Hematopoietic multipotent progenitor cell treated with erythropoietin and hydrocortisone succinate and interleukin-3 and kit ligand, for 15 days (in vitro differentiated cells): ENCODE measurements around the gene NME9.

ENCODE experiments used
- DNase-seq: peaks from one replicate; pipeline ENCODE4 v3.0.0-alpha.2; 2015; ENCODE audit warnings: low spot score

NME9 gene

DNA sequence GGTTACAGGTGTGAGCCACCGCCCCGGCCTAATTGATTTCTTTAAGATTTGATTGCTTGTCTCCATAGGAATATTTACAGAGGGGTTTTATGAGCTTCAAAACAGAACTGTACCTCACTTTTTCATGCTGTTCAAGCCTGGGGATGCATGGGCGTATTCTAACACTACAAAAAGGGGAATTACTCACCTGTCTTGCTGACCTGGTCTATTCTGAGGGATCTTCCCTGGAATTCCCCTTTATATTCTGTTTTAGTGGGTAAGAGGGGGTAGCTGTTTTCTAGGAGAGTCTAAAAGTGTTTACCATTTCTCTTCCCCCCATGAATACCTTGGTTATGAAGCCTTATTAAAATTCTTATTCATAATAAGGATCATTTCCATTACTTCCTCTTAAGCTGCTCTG, 48.1 kb downstream of the NME9 start:
- no peak for DNase-seq

DNA sequence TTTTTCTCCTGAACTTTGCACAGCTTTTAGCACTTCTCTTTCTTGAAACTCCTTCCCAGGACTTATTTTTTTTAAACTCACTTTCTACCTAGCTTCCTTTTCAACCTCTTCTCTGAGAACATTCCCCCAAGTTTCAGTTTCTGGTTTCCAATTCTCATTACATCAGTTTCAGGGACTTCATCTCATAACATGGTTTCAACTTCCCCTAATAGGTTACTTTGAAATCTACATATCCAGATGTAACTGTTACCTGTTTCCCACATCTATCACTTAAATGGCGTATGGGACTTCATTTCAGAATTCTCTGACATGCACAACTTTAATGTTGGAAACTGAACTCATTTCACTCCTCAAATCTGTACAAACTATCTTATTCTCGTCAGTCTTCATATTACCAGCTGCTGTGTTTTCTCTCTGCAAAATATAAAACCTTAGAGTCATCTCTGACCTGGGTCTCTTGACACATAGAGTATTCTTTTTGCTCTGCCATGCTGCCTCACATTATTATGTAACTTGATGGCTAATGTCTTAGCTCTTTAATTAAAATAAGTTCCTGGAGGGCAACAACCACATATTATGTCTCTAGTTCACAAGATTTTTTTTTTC, 58.4 kb downstream of the NME9 start:
- DNase-seq = no peak

DNA sequence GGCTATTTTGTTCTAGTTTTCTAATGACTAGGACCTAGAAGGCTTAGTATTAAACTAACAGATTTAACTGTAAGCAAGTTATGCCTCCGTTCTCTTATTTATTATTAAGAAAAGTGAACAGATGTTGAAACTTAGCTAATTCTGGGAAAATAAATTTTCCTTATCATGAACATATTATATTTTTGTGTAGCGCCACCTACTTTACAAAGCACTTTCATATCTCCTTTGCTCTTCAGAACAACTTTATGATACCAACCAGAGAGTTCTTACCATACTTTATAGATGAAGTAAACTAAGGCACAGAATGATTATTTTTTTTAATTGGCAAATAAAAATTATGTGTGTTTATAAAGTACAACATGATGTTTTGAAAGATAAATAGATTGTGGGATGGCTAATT, 59.4 kb downstream of the NME9 start:
- DNase-seq = no peak

DNA sequence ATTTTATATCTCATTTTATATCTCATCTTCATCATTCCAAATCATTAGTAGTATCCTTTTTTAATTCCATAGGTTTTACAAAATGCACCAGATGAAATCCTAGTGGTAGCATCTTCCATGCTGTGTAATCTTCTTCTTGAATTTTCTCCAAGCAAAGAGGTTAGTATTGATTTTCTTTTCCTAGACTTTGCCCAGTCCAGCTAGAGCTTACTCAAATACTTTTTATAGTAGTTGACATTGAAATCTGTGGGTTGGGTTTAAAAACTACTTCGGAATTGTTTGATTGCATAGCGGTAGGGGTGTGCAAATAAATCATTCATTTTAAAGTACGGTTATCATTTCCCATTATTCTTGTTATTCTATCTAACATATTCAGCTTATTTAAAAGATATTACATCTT, 62.6 kb downstream of the NME9 start:
- DNase-seq = no peak

DNA sequence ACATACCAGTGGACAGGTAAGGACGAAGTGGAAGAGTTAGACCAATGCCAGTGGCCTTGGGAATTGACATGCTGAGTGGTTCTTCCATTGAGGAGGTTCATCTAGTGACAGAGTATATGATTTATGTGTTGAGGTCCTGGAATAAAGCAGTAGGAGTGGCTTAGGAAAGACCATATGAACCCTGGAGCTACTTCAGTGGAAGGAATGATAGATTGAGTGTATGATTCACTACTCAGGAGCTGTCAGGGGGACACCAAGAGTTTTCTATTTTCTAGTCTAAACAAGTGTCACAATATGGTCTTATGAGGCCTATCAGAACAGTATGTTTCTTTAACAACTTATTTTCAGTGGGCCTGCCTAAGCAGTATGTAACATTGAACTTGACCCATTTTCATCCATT, 63.9 kb downstream of the NME9 start:
- DNase-seq = no peak

DNA sequence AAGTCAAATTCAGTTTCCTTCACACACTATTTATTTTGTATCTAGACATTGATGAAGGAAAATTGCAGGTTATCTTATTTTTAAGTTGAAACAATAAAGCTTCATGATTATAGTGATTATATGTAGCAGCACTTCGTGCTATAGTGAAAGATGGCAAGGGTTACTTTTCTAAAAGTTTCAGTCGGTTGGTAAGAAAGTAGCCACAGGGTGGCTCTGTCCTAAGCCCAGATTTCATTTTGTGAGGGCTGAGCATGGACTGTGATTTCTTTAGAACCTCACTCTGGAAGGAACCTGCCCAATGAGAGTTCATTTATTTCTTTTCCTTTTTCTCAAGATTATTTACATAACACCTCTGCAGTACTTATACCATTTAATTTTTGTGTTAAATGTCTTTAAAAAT, 66.5 kb downstream of the NME9 start:
- DNase-seq = no peak

DNA sequence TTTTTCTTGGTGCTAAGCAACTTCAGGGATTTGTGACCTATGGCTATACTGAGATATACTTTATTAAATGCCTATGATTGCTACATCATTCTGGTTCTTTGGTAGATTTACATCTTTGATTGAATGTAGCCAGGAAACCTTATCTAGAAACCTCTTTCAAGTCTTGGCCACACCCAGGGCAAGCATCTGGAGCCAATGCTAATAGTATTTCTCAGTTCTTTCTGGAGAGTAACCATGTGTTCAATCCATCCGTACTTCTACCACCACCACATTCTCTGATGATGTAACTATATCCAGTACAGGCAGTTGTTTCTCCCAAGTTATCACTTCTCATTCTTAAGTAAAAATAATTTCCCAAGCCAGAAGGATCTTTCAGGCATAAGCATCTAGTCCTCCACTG, 69.0 kb downstream of the NME9 start:
- no peak for DNase-seq

DNA sequence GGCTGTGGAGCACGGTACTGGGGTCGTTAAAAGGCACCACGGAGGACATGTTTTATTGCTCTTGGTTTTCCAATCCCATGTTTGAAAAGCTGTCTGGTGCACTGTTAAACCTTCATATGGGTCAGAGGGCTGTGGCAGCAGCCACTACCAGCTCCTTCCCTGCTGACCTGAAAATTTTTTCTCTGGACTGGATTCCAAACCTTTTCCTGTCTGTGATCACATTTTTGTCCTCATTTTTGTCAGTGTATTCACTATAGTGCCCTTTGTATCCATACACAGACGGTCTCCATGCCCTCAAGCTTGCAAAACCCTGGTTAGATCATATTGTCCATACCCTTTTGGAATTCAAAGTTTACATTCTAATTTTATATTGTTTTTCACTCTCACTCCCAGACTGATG, 70.5 kb downstream of the NME9 start:
- no peak for DNase-seq

DNA sequence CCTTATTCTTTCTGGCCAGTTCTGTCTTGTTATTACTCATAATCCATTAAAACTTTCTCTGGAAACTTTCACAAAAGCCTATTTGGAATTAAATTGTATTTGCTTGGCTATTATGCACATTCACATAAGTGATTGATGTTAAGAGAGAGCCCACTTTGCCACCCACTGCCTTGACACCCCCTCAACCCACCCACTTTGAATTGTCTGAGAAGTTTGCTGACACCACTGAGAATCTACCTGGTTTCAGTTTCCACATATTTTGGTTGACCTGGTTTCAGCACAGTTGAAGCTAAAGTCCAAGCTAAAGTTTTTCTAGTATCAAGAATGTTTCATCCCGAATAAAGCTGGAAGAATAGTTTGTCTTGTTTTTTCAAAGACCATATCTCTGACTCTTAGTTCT, 71.7 kb downstream of the NME9 start:
- DNase-seq = no peak

DNA sequence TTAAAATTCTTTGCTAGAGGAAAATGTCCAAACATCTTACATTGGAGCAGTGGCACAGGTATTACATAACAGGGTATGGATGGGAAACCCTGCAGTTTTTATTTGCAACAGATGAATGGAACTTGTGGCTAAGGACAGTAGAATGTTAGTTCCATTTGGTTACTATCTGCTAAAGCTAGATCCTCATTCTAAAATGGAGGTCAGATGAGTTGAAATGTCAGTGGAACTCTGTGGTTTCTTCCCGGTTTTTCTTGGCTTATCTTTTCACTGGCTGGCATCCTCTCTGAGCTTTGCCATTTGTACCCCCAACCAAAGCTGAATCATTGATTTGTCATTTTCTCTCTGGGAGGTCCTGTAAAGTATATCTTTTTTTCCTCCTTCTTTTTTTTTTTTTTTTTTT, 73.6 kb downstream of the NME9 start:
- no peak for DNase-seq

DNA sequence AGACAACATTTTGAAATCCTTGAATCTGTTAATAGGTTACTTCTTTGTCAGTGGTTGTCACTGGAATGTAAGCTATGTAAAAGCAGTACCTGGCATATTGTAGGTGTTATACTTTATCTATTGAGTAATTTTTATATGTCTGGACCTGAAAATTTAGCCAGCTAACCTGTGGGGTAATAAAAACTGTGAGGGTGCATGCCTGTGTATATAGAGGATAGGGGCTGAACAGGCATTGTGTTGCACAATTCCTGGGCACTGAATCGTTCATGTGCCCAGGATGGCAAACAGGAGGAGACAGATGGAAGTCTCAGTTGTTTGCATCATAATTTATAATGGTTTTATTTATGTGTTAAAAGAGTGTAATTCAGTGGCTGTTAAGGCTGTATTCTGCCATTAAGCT, 75.4 kb downstream of the NME9 start:
- no peak for DNase-seq

DNA sequence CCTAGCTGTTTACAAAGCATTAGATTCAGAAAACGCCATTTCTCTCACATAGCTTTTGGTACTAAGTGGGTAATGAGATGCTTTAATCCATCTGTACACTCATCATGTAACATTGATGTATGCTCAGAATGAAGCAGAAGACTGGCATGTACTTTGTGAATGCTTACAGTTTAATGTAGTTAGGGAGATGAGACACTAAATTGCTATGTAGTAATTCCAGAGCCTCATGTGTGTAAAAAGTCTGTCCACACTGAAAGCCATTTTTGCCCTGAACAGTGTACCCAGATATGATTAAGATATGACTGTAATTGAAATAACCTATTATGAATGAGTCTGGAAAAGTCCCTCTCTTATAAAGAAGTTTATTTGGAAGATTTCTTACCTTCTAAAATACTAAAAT, 76.0 kb downstream of the NME9 start:
- no peak for DNase-seq
